ENCODE results near the gene RGS3.

RGS3 gene

GRCh38 chr9:113602126-113603047, 138.9 kb downstream of the RGS3 start:
- Histone ChIP-seq H3K4me1 (peaks cover 15% of the 10 kb centered on the region), H3K4me3 (ENCODE audit: low read depth, low read length) (peak overlapping the region; percentile 18; the same call in 1 of the 2 replicates), H3K27me3 (no peaks in the 10 kb centered on the region), H3K9me3 (no peaks in the 10 kb centered on the region), H3K36me3 (peaks cover 5% of the 10 kb centered on the region)
- no peak for TF ChIP-seq CTCF (IDR thresholded peaks at IDR 0.05; ENCODE audit: low read depth, low read length)
- DNase-seq: peak; percentile 79

- no peak for TF ChIP-seq CTCF (IDR thresholded peaks at IDR 0.05; ENCODE audit: low read depth, low read length)
- H3K9me3 ChIP-seq: no peaks in the 10 kb centered on the region
- H3K27me3 ChIP-seq: no peaks in the 10 kb centered on the region
- H3K36me3 ChIP-seq: no peaks in the 10 kb centered on the region; the same call in 1 of the 2 replicates
- DNase-seq: no peak
- H3K4me3 ChIP-seq (ENCODE audit: low read depth, low read length): no peak overlapping the region
- H3K4me1 ChIP-seq: peaks cover 15% of the 10 kb centered on the region
These were observed 139.5 kb downstream of the RGS3 start for GRCh38 chr9:113603048-113603375.

GRCh38 chr9:113603773-113604172, 140.2 kb downstream of the RGS3 start:
- no peaks in the 10 kb centered on the region for H3K36me3 ChIP-seq
- no peaks in the 10 kb centered on the region for H3K9me3 ChIP-seq
- H3K4me1 ChIP-seq: peaks cover 15% of the 10 kb centered on the region
- no peaks in the 10 kb centered on the region for H3K27me3 ChIP-seq
- TF ChIP-seq CTCF (IDR thresholded peaks at IDR 0.05; ENCODE audit: low read depth, low read length): no peak
- DNase-seq: no peak
- H3K4me3 ChIP-seq (ENCODE audit: low read depth, low read length): no peak overlapping the region

GRCh38 chr9:113604393-113604792, 140.9 kb downstream of the RGS3 start:
- no peak for TF ChIP-seq CTCF (IDR thresholded peaks at IDR 0.05; ENCODE audit: low read depth, low read length)
- peaks cover 15% of the 10 kb centered on the region for H3K4me1 ChIP-seq

GRCh38 chr9:113606510-113606909, 143.0 kb downstream of the RGS3 start:
- DNase-seq: no peak
- H3K9me3 ChIP-seq: no peaks in the 10 kb centered on the region
- H3K4me3 ChIP-seq (ENCODE audit: low read depth, low read length): no peak overlapping the region
- no peaks in the 10 kb centered on the region for H3K27me3 ChIP-seq
- no peaks in the 10 kb centered on the region for H3K36me3 ChIP-seq
- H3K4me1 ChIP-seq: peaks cover 18% of the 10 kb centered on the region
- no peak for TF ChIP-seq CTCF (IDR thresholded peaks at IDR 0.05; ENCODE audit: low read depth, low read length)

More at GRCh38 chr9:113604393-113604792, 140.9 kb downstream of the RGS3 start:
- Histone ChIP-seq H3K36me3 (no peaks in the 10 kb centered on the region), H3K4me3 (ENCODE audit: low read depth, low read length) (no peak overlapping the region), H3K9me3 (no peaks in the 10 kb centered on the region), H3K27me3 (no peaks in the 10 kb centered on the region)
- no peak for DNase-seq

GRCh38 chr9:113608082-113608685, 144.7 kb downstream of the RGS3 start:
- no peak for DNase-seq
- no peak for TF ChIP-seq CTCF (IDR thresholded peaks at IDR 0.05; ENCODE audit: low read depth, low read length)
- H3K4me1 ChIP-seq: peaks cover 5% of the 10 kb centered on the region
- H3K9me3 ChIP-seq: no peaks in the 10 kb centered on the region
- no peaks in the 10 kb centered on the region for H3K36me3 ChIP-seq
- no peak overlapping the region for H3K4me3 ChIP-seq (ENCODE audit: low read depth, low read length)
- H3K27me3 ChIP-seq: no peaks in the 10 kb centered on the region

All from BE2C (cell line).